Measurements from ENCODE around the gene ISG15. TPM values are rescaled to one million over a fixed set of nuclear protein-coding genes. Genes with fewer than 3 reads are reported as not detected.

Gene ISG15
- total and polyA plus RNA-seq, 9 of the 15 experiments (the other 6 are each of a cell fraction or from before 2014, with no cell fraction given), result 0.40 to 58.3 (median 12.2) TPM

DNA sequence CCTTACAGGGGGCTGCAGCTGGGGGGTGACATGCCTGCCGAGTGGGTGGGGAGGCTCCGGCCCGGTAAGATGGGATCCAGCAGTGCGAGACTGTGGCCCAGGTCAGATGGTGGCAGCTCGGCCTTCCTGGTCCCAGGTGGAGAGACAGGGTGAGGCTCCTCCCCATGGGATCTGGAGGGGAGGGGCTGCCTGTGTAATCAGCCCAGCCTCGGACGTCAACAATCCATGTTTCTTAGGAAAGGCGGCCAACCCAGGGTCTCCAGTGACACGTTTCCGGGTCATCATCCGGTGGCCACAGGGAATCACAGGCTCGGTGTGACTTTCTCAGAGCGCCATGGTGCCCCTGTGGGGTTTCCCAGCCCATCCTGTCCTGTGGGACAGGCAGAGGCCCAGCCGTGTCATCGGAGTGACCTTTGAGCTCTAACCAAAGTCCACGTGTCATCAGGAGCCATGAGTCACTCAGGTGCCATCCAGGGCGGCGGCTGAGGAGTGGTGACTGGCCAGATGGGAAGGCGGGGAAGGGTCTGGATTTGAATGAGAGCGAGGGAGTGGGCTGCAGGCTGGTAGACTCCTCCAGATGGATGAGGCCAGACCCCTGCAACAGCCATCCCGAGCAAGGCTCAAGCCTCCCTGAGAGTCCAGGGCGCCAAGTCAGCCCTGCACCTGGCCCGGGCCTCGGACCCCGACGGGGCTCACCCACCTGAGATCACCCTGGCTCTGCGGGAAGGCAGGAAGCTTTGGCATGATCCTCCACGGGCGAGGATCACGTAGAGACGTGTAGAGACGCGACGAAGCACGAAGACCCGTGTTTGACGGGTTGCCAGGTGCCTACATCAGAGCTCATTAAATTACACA, 6.8 kb upstream of the ISG15 start:
- WGBS (ENCODE audit: insufficient coverage, low coverage, missing lambda C conversion rate), result 82% methylated on average over 36 of the region's 37 CpGs
- peaks cover 35 to 51% of the 10 kb centered on the region in 2 experiments for H3K4me1 ChIP-seq (replicated peaks in 1 of 2; ENCODE audit: control insufficient read depth in 2 of 2, insufficient read depth in 2 of 2, low read length in 2 of 2)
- POLR2A ChIA-PET, result interaction anchor here (1.1 kb wide), 1 partner anchor 11 kb away, joined by 5 read pairs; no protein-coding TSS in a partner anchor
- H3K4me3 ChIP-seq, result no peak overlapping the region
- no peak overlapping the region for H3K27ac ChIP-seq (ENCODE audit: extremely low read depth, low read depth, low read length)
- 0 out of 2 replicates have a peak, but pooled peaks cover 4% of the 10 kb centered on the region for H4K20me1 ChIP-seq (replicated peaks; ENCODE audit: control insufficient read depth, insufficient read depth, low read length)
- H3K36me3 ChIP-seq (ENCODE audit: control insufficient read depth, insufficient read depth, low read length), result no peaks in the 10 kb centered on the region
- BruUV-seq (replicated peaks), result no TSS peak
- no peaks in the 10 kb centered on the region; the same call in none of the 2 replicates for H3K9me3 ChIP-seq (replicated peaks; ENCODE audit: control insufficient read depth, insufficient read depth, low read depth, low read length)
- peaks cover 3% of the 10 kb centered on the region; the same call in 1 of the 3 replicates for H3K79me2 ChIP-seq (ENCODE audit: control insufficient read depth, insufficient read depth, low read length)
- no peaks in the 10 kb centered on the region for H3K9me1 ChIP-seq (ENCODE audit: control insufficient read depth, insufficient read depth, low read length)
- ATAC-seq, result no peak
- no peak for FAIRE-seq
- intact Hi-C loops (cut with micrococcal nuclease) (no loop called here), in situ Hi-C loops (cut with MboI) (no loop called here)
- no peaks in the 10 kb centered on the region for H3K27me3 ChIP-seq (ENCODE audit: control insufficient read depth in 2 of 2, insufficient read depth in 2 of 2, low read length in 2 of 2)
- CTCF ChIA-PET (ENCODE audit: low intra/inter-chr PET ratio), result no interaction called here
- no peak overlapping the region for H3K4me2 ChIP-seq (ENCODE audit: insufficient read depth, low read length)
- H3K9ac ChIP-seq (ENCODE audit: insufficient read depth in 1 of 2, low read depth in 2 of 2, low read length in 2 of 2), result peak overlapping the region in 1 of 2 experiments; percentile 90; a peak in 2 of 4 replicates
- no peak overlapping the region for H2AFZ ChIP-seq (ENCODE audit: low read depth, low read length)
- DNase-seq (ENCODE audit: extremely low read depth in 1 of 4, low spot score in 3 of 4), result peak in 2 of 4 experiments; percentile 21 to 22
- TF ChIP-seq, protein P1, sequence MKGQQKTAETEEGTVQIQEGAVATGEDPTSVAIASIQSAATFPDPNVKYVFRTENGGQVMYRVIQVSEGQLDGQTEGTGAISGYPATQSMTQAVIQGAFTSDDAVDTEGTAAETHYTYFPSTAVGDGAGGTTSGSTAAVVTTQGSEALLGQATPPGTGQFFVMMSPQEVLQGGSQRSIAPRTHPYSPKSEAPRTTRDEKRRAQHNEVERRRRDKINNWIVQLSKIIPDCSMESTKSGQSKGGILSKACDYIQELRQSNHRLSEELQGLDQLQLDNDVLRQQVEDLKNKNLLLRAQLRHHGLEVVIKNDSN (CRISPR knock-in tag; IDR thresholded peaks at IDR 0.05), result peak; percentile 43; the same call in 1 of the 2 replicates
- peak in 1 of 2 experiments; percentile 34; a peak in 1 of 4 replicates for TF ChIP-seq MNT (conservative IDR thresholded peaks at IDR 0.05)
- TF ChIP-seq NFYB (IDR thresholded peaks at IDR 0.05; ENCODE audit: extremely low read depth, insufficient read length), result no peak
- no peak for TF ChIP-seq TRIM24 (IDR thresholded peaks at IDR 0.05)
- no peak for TF ChIP-seq ZBTB49 (CRISPR knock-in tag; IDR thresholded peaks at IDR 0.05; ENCODE audit: borderline replicate concordance)
- TF ChIP-seq ARID1B (IDR thresholded peaks at IDR 0.05), result no peak
- no peak for TF ChIP-seq SMC3 (conservative IDR thresholded peaks at IDR 0.05; ENCODE audit: insufficient read depth, low read depth, low read length)
- TF ChIP-seq THRAP3 (IDR thresholded peaks at IDR 0.05; ENCODE audit: borderline replicate concordance), result no peak
- TF ChIP-seq CREM (IDR thresholded peaks at IDR 0.05; ENCODE audit: low read depth), result 0 out of 2 replicates have a peak, but pooled peaks have one; percentile 1
- no peak for TF ChIP-seq THRB (CRISPR knock-in tag; conservative IDR thresholded peaks at IDR 0.05)
- no peak for TF ChIP-seq ZNF639 (CRISPR knock-in tag; conservative IDR thresholded peaks at IDR 0.05 in 1 of 2, IDR thresholded peaks at IDR 0.05 in 1 of 2)
- no peak for TF ChIP-seq NCOA4 (IDR thresholded peaks at IDR 0.05; ENCODE audit: partially characterized antibody)
